ENCODE results near the gene RFESD. TPM values are rescaled to one million over a fixed set of nuclear protein-coding genes. Genes with fewer than 3 reads are reported as not detected.

The RFESD gene
- polyA plus RNA-seq, 1 of the 3 experiments (the other 2 are of a cell fraction) = 1.8 TPM

DNA sequence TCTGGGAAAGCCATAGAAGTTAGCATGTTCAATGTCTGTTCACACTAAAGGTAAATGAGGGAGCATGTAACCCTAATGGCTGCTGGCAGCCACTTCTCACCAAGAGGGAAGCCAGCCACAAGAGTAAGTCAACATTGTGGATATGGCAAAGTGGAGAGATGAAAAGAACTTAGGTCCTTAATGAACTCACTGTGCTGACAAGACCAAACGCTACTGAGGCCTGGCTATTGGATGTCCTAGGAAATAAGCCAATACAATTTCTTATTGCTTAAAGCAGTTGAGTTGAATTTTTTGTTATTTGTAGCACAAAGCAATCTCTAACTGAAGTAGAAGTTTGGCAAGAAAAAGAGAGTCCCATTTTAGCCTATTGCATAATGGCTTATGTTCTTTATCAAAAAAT, 19.9 kb upstream of the RFESD start:
- Histone ChIP-seq H3K4me1 (ENCODE audit: control insufficient read depth in 1 of 2, insufficient read depth in 2 of 2, low read depth in 1 of 2, low read length in 1 of 2) (peaks cover 0 to 5% of the 10 kb centered on the region in 2 experiments; a peak in 1 of 4 replicates), H3K9me2 (no peaks in the 10 kb centered on the region)

DNA sequence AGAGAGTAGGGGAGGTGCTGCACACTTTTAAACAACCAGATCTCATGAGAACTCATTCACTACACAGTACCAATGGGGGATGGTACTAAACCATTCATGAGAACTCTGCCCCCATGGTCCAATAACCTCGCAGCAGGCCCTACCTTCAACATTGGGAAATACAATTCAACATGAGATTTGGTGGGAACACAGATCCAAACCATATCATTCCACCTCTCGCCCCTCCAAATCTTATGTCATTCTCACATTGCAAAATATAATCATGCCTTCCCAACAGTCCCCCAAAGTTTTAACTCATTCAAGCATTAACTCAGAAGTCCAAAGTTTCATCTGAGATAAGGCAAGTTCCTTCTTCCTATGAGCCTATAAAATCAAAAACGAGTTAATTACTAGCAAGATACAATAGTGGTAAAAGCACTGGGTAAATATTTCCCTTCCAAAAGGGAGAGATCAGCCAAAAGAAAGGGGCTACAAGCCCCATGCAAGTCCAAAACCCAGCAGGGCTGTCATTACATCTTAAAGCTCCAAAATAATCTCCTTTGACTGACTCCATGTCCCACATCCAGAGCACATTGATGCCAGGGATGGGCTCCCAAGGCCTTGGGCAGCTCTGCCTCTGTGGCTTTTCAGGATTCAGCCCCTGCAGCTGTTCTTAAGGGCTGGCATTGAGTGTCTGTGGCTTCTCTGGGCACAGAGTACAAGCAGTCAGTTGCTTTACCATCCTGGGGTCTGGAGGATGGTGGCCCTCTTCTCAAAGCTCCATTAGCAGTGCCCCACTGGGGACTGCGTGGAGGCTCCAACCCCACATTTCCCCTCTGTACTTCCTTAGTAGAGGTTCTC, 18.4 kb upstream of the RFESD start:
- Histone ChIP-seq H3K4me3 (ENCODE audit: low read depth in 2 of 2, low read length in 1 of 2) (no peak overlapping the region), H3K9me3 (no peaks in the 10 kb centered on the region), H3K4me1 (ENCODE audit: control insufficient read depth in 1 of 2, insufficient read depth in 2 of 2, low read depth in 1 of 2, low read length in 1 of 2) (peaks cover 0 to 5% of the 10 kb centered on the region in 2 experiments; a peak in 1 of 4 replicates), H3K27ac (ENCODE audit: low read depth in 2 of 2, low read length in 1 of 2) (no peak overlapping the region), H3K79me2 (ENCODE audit: insufficient read depth) (no peaks in the 10 kb centered on the region), H4K20me1 (ENCODE audit: insufficient read depth) (no peaks in the 10 kb centered on the region), H3K9ac (no peak overlapping the region), H2AFZ (ENCODE audit: low read depth) (no peak overlapping the region), H3K27me3 (ENCODE audit: insufficient read depth) (no peaks in the 10 kb centered on the region), H3K4me2 (no peak overlapping the region), H3K36me3 (replicated peaks in 1 of 2; ENCODE audit: control insufficient read depth in 1 of 2, insufficient read depth in 2 of 2, low read length in 1 of 2) (no peaks in the 10 kb centered on the region), H3K9me2 (no peaks in the 10 kb centered on the region), H3F3A (replicated peaks; ENCODE audit: insufficient read depth) (no peaks in the 10 kb centered on the region)
- ChIA-PET CTCF (interaction anchor here (0.6 to 2.1 kb wide), 4 partner anchors 16 to 304 kb away, joined by 3 to 9 read pairs (median 4); no protein-coding TSS in a partner anchor), POLR2A (no interaction called here)
- 54% methylated on average over 4 of the region's 4 CpGs for WGBS (ENCODE audit: low lambda C conversion rate)
- DNase-seq = no peak
- TF ChIP-seq MEF2A (IDR thresholded peaks at IDR 0.05; ENCODE audit: borderline replicate concordance, low read depth) (no peak), GABPA (IDR thresholded peaks at IDR 0.05; ENCODE audit: low read depth) (no peak), EP300 (IDR thresholded peaks at IDR 0.05; ENCODE audit: borderline replicate concordance in 1 of 2, low read depth in 1 of 2, low read length in 1 of 2) (no peak), FOSL2 (IDR thresholded peaks at IDR 0.05; ENCODE audit: borderline replicate concordance, low read depth) (no peak), RAD21 (IDR thresholded peaks at IDR 0.05; ENCODE audit: low read length) (no peak), FOXM1 (IDR thresholded peaks at IDR 0.05; ENCODE audit: low read depth) (no peak), YY1 (IDR thresholded peaks at IDR 0.05; ENCODE audit: low read depth) (no peak)
- TF ChIP-seq, protein P1, sequence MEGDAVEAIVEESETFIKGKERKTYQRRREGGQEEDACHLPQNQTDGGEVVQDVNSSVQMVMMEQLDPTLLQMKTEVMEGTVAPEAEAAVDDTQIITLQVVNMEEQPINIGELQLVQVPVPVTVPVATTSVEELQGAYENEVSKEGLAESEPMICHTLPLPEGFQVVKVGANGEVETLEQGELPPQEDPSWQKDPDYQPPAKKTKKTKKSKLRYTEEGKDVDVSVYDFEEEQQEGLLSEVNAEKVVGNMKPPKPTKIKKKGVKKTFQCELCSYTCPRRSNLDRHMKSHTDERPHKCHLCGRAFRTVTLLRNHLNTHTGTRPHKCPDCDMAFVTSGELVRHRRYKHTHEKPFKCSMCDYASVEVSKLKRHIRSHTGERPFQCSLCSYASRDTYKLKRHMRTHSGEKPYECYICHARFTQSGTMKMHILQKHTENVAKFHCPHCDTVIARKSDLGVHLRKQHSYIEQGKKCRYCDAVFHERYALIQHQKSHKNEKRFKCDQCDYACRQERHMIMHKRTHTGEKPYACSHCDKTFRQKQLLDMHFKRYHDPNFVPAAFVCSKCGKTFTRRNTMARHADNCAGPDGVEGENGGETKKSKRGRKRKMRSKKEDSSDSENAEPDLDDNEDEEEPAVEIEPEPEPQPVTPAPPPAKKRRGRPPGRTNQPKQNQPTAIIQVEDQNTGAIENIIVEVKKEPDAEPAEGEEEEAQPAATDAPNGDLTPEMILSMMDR (IDR thresholded peaks at IDR 0.05) = no peak
- TF ChIP-seq, protein P2, sequence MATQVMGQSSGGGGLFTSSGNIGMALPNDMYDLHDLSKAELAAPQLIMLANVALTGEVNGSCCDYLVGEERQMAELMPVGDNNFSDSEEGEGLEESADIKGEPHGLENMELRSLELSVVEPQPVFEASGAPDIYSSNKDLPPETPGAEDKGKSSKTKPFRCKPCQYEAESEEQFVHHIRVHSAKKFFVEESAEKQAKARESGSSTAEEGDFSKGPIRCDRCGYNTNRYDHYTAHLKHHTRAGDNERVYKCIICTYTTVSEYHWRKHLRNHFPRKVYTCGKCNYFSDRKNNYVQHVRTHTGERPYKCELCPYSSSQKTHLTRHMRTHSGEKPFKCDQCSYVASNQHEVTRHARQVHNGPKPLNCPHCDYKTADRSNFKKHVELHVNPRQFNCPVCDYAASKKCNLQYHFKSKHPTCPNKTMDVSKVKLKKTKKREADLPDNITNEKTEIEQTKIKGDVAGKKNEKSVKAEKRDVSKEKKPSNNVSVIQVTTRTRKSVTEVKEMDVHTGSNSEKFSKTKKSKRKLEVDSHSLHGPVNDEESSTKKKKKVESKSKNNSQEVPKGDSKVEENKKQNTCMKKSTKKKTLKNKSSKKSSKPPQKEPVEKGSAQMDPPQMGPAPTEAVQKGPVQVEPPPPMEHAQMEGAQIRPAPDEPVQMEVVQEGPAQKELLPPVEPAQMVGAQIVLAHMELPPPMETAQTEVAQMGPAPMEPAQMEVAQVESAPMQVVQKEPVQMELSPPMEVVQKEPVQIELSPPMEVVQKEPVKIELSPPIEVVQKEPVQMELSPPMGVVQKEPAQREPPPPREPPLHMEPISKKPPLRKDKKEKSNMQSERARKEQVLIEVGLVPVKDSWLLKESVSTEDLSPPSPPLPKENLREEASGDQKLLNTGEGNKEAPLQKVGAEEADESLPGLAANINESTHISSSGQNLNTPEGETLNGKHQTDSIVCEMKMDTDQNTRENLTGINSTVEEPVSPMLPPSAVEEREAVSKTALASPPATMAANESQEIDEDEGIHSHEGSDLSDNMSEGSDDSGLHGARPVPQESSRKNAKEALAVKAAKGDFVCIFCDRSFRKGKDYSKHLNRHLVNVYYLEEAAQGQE (IDR thresholded peaks at IDR 0.05; ENCODE audit: low read depth, low read length) = no peak

More for the DNA sequence above, 19.9 kb upstream of the RFESD start:
- no peak overlapping the region for H3K27ac ChIP-seq (ENCODE audit: low read depth in 2 of 2, low read length in 1 of 2)
- H2AFZ ChIP-seq (ENCODE audit: low read depth) = no peak overlapping the region
- WGBS (ENCODE audit: low lambda C conversion rate) = 84% methylated on average over 1 of the region's 1 CpG
- H3F3A ChIP-seq (replicated peaks; ENCODE audit: insufficient read depth) = no peaks in the 10 kb centered on the region
- no peak for TF ChIP-seq RXRA (IDR thresholded peaks at IDR 0.05; ENCODE audit: borderline replicate concordance, low read depth)
- no peak for TF ChIP-seq SIN3A (IDR thresholded peaks at IDR 0.05; ENCODE audit: borderline replicate concordance, low read depth, low read length)
- no peak for TF ChIP-seq GABPA (IDR thresholded peaks at IDR 0.05; ENCODE audit: low read depth)
- no peak for TF ChIP-seq NFIC (IDR thresholded peaks at IDR 0.05; ENCODE audit: borderline replicate concordance)
- TF ChIP-seq JUND (IDR thresholded peaks at IDR 0.05) = no peak
- no peak for TF ChIP-seq NRF1 (IDR thresholded peaks at IDR 0.05; ENCODE audit: low read depth, low read length)
- TF ChIP-seq, protein P3, sequence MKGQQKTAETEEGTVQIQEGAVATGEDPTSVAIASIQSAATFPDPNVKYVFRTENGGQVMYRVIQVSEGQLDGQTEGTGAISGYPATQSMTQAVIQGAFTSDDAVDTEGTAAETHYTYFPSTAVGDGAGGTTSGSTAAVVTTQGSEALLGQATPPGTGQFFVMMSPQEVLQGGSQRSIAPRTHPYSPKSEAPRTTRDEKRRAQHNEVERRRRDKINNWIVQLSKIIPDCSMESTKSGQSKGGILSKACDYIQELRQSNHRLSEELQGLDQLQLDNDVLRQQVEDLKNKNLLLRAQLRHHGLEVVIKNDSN (IDR thresholded peaks at IDR 0.05; ENCODE audit: borderline replicate concordance, low read depth) = no peak
- no peak for TF ChIP-seq CHD2 (IDR thresholded peaks at IDR 0.05; ENCODE audit: low read length, partially characterized antibody)
- TF ChIP-seq POLR2AphosphoS5 (IDR thresholded peaks at IDR 0.05; ENCODE audit: low read depth, low read length) = no peak
- TF ChIP-seq, protein P4, sequence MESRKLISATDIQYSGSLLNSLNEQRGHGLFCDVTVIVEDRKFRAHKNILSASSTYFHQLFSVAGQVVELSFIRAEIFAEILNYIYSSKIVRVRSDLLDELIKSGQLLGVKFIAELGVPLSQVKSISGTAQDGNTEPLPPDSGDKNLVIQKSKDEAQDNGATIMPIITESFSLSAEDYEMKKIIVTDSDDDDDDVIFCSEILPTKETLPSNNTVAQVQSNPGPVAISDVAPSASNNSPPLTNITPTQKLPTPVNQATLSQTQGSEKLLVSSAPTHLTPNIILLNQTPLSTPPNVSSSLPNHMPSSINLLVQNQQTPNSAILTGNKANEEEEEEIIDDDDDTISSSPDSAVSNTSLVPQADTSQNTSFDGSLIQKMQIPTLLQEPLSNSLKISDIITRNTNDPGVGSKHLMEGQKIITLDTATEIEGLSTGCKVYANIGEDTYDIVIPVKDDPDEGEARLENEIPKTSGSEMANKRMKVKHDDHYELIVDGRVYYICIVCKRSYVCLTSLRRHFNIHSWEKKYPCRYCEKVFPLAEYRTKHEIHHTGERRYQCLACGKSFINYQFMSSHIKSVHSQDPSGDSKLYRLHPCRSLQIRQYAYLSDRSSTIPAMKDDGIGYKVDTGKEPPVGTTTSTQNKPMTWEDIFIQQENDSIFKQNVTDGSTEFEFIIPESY (IDR thresholded peaks at IDR 0.05; ENCODE audit: borderline replicate concordance, low read depth) = no peak
- TF ChIP-seq FOXJ3 (CRISPR knock-in tag; IDR thresholded peaks at IDR 0.05) = no peak
- no peak for TF ChIP-seq MEF2A (IDR thresholded peaks at IDR 0.05; ENCODE audit: borderline replicate concordance, low read depth)
- CTCF ChIA-PET = no interaction called here
- H4K20me1 ChIP-seq (ENCODE audit: insufficient read depth) = no peaks in the 10 kb centered on the region
- H3K4me2 ChIP-seq = no peak overlapping the region
- H3K4me3 ChIP-seq (ENCODE audit: low read depth in 2 of 2, low read length in 1 of 2) = no peak overlapping the region
- no peak overlapping the region for H3K9ac ChIP-seq
- no peak for DNase-seq
- no peaks in the 10 kb centered on the region for H3K27me3 ChIP-seq (ENCODE audit: insufficient read depth)
- POLR2A ChIA-PET = no interaction called here
- H3K9me3 ChIP-seq = no peaks in the 10 kb centered on the region
- no peaks in the 10 kb centered on the region for H3K36me3 ChIP-seq (replicated peaks in 1 of 2; ENCODE audit: control insufficient read depth in 1 of 2, insufficient read depth in 2 of 2, low read length in 1 of 2)
- H3K79me2 ChIP-seq (ENCODE audit: insufficient read depth) = no peaks in the 10 kb centered on the region
